ENCODE data around the gene SCN5A. TPM values are rescaled to one million over a fixed set of nuclear protein-coding genes. Genes with fewer than 3 reads are reported as not detected.

Gene SCN5A
- total RNA-seq, 1 donor from 2014 or later: not detected

GRCh38 chr3:38628835-38629234 lies 20.7 kb downstream of the SCN5A start:
- ATAC-seq (ENCODE audit: low read depth) (no peak), DNase-seq (no peak)
- no peak overlapping the region for H3K4me3 Mint-ChIP-seq
- CTCF ChIA-PET: no interaction called here
- H3K27ac Mint-ChIP-seq: no peak overlapping the region
- POLR2A ChIA-PET: no interaction called here
- H3K9me3 Mint-ChIP-seq: no peaks in the 10 kb centered on the region
- intact Hi-C loops (cut with micrococcal nuclease): no loop called here
- no peak for TF ChIP-seq CTCF (IDR thresholded peaks at IDR 0.05)
- no peaks in the 10 kb centered on the region for H3K27me3 Mint-ChIP-seq
- no peaks in the 10 kb centered on the region for H3K4me1 Mint-ChIP-seq
- H3K36me3 Mint-ChIP-seq (ENCODE audit: low read depth): no peaks in the 10 kb centered on the region

- H3K27me3 Mint-ChIP-seq: no peaks in the 10 kb centered on the region
- no peaks in the 10 kb centered on the region for H3K9me3 Mint-ChIP-seq
- ChIA-PET POLR2A (no interaction called here), CTCF (interaction anchor here (0.6 kb wide), 1 partner anchor 1056 kb away, joined by 3 read pairs; no protein-coding TSS in a partner anchor)
- H3K4me1 Mint-ChIP-seq: no peaks in the 10 kb centered on the region
- TF ChIP-seq CTCF (IDR thresholded peaks at IDR 0.05): no peak
- no peak overlapping the region for H3K4me3 Mint-ChIP-seq
- ATAC-seq (ENCODE audit: low read depth) (no peak), DNase-seq (no peak)
- no peaks in the 10 kb centered on the region for H3K36me3 Mint-ChIP-seq (ENCODE audit: low read depth)
- intact Hi-C loops (cut with micrococcal nuclease): no loop called here
- no peak overlapping the region for H3K27ac Mint-ChIP-seq
Observed at GRCh38 chr3:38627956-38628355, 21.5 kb downstream of the SCN5A start.

- ChIA-PET POLR2A (no interaction called here), CTCF (no interaction called here)
- Mint-ChIP-seq H3K36me3 (ENCODE audit: low read depth) (no peaks in the 10 kb centered on the region), H3K27ac (no peak overlapping the region), H3K4me1 (no peaks in the 10 kb centered on the region), H3K4me3 (no peak overlapping the region), H3K9me3 (no peaks in the 10 kb centered on the region), H3K27me3 (no peaks in the 10 kb centered on the region)
- DNase-seq (no peak), ATAC-seq (ENCODE audit: low read depth) (no peak)
- no peak for TF ChIP-seq CTCF (IDR thresholded peaks at IDR 0.05)
- intact Hi-C loops (cut with micrococcal nuclease): no loop called here
Observed at GRCh38 chr3:38626171-38626570, 23.3 kb downstream of the SCN5A start.

GRCh38 chr3:38623539-38623938 lies 25.9 kb downstream of the SCN5A start:
- POLR2A ChIA-PET: no interaction called here

GRCh38 chr3:38622336-38622735 lies 27.2 kb downstream of the SCN5A start:
- intact Hi-C loops (cut with micrococcal nuclease): no loop called here
- H3K4me3 Mint-ChIP-seq: no peak overlapping the region
- no peaks in the 10 kb centered on the region for H3K36me3 Mint-ChIP-seq (ENCODE audit: low read depth)
- no peaks in the 10 kb centered on the region for H3K27me3 Mint-ChIP-seq
- no peak overlapping the region for H3K27ac Mint-ChIP-seq
- ATAC-seq (ENCODE audit: low read depth): no peak
- CTCF ChIA-PET: no interaction called here
- H3K9me3 Mint-ChIP-seq: no peaks in the 10 kb centered on the region
- no peak for TF ChIP-seq CTCF (IDR thresholded peaks at IDR 0.05)
- DNase-seq: no peak
- H3K4me1 Mint-ChIP-seq: no peaks in the 10 kb centered on the region
- POLR2A ChIA-PET: no interaction called here

More at GRCh38 chr3:38623539-38623938, 25.9 kb downstream of the SCN5A start:
- no peak overlapping the region for H3K27ac Mint-ChIP-seq
- TF ChIP-seq CTCF (IDR thresholded peaks at IDR 0.05): no peak
- H3K4me3 Mint-ChIP-seq: no peak overlapping the region
- H3K36me3 Mint-ChIP-seq (ENCODE audit: low read depth): no peaks in the 10 kb centered on the region
- DNase-seq (no peak), ATAC-seq (ENCODE audit: low read depth) (no peak)
- intact Hi-C loops (cut with micrococcal nuclease): no loop called here
- CTCF ChIA-PET: no interaction called here
- H3K4me1 Mint-ChIP-seq: no peaks in the 10 kb centered on the region
- no peaks in the 10 kb centered on the region for H3K27me3 Mint-ChIP-seq
- no peaks in the 10 kb centered on the region for H3K9me3 Mint-ChIP-seq
